GM19351 (cell line): Measurements from ENCODE around the gene FAM241B.

Experiments used
- ATAC-seq: cut with Tn5 transposase; IDR thresholded peaks from one replicate; pipeline ENCODE4 v1.9.1; 2021; ENCODE audit warnings: mild to moderate bottlenecking, moderate library complexity; ENCODE audit not compliant: unreplicated experiment

FAM241B gene

DNA sequence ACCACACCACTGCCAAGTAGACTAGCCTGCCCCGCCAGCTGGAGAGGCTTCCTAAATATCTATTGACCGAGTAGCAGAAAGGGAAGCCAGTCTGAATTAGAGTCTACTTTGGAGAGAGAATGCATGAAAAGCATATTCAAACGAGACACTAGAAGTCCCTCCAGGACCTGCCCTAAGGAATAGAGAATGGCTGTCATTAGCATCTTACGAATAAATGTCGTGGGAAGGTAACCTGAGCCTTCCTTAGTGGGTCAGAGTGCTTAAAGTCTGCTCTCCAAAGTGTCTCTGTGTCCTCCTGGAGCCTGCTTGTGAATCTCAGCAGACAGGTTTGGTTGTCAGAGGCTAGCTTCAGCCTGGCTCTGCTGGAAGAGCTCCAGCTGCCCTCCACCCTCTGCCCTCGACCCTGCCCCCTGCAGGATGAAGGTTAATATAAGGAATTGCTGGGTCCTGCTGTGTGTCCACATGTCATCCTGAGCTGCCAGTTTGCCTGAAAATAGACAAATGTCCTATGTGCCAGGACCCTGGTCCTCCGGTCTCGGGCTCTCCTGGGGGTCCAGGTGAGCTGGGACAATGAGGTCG is 33.4 kb downstream of the FAM241B start:
- no peak for ATAC-seq

GRCh38 chr10:69665474-69666320 is 35.6 kb downstream of the FAM241B start:
- ATAC-seq: no peak

DNA sequence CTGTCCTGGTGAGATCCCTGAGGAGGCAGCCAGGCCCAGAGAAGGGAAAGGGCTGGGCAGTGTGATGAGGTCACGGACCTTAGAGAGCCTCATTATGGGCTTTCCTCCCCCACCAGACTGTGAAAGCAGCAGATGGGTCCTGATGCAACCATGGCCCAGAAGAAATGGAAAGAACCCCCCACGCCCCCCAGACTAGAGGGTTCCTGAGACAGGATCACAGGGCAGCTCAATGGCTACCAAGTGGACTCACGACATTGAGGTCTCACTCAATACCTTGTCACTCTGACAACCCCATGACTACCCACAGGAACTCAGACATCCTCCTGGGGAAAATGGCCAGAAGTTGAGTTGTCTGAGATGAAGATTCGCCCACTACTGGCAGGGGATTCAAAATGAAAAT is 36.7 kb downstream of the FAM241B start:
- no peak for ATAC-seq

GRCh38 chr10:69668721-69669120 is 38.7 kb downstream of the FAM241B start:
- no peak for ATAC-seq

DNA sequence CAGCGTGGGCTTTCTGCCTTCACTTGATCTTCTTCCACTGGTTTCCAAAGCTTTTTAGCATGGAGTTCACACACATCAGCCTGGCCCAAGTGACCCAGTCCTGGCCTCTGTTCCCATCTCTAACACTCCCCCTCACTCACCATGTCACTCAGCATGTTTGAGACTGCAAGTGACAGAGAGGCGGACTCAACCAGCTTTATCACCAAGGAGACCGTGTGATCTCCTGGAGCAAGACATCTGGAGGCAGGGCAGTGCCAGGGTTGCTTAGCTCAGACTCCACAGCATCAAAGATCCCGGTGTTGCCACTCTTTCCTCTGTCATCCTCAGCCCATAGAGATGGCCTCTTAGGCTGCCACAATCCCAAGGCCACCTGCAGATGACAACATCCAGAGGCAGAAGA is 39.4 kb downstream of the FAM241B start:
- no peak for ATAC-seq

GRCh38 chr10:69673521-69673920 is 43.5 kb downstream of the FAM241B start:
- ATAC-seq: no peak

DNA sequence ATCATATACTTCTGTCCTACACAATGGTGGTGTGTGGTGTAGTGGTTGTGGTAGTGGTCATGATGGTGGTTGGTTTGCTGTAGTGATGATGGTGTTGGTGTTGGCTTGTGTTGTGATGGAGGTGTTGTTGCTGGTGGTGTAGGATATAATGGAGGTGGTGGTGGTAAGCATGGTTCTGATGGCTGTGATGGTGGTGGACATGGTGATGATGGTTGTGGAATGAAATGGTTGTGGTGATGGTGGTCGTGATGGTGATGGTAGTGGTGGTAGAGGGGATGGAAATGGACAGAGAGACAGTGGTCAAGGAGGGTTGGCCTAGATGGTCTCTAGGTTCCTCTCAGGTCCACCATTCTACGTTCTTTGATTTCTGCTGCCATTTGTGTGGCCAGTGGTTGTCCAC is 44.7 kb downstream of the FAM241B start:
- ATAC-seq: no peak

DNA sequence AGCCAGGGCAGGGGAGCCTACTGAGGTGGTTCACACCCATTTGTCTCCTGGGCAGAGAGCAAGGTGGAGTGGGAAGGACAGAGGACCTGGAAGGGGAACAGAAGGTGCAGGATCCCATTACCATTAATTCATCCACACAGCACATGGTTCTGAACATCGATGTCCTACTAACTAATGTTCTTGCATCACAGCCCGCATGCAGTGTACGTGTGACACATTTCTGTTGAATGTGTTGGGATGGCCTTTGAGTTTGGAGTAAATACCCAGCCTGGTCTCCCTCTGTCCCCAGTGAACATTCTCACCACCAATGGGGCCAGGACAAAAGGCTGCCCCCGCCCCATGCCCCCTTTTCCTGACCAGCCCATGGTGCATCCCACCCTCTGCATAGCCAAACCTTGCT is 46.3 kb downstream of the FAM241B start:
- no peak for ATAC-seq

DNA sequence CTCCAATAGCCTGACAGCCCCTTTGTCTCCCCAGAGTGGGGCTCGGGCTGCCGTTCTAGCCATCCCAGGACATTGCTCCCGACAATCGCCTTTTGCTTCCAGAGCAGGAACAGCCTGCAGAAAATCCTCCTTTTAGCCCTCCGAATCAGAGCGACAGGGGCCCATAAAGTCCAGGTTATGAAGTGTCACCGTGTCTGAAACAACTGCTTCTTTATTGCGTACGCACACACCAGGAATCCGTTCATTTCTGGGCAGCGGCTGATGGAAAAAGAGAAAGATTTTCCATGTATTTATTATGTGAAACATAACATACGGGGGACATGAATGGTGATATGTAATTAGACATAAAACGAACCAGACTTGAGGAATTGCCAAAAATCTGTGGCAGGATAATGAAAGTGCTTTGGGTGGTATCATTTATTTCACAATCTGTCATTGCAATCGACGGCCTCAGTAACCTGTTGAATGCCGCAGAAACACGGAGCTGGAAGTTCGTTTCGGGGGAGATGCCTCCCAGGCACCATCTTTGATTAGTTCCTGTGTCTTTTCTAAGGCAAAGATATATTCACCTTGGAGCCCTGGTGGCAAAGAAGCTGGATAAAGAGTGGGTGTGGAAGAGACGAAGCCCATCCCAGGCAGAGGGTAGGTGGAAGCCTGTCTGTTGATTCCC is 48.1 kb downstream of the FAM241B start:
- no peak for ATAC-seq

DNA sequence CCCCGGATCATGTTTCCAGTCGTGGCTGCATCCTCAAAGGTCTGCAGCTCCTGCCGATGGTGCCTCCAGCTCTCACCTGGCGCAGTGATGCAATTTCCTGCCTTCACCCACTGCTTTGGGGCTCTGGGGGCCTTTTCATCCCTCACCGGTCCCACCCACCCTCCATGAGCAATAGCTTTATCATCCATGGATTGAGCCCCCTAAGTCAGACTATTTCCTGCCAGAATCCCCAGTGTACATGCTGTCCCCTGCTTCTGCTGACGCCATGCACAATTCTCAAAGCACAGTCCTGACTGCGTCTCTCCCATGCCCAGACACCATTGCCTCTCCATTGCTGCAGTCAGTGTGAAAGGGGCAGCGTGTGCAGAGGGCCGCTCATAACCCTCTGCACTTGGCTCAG is 49.7 kb downstream of the FAM241B start:
- ATAC-seq: no peak

- no peak for ATAC-seq
Observed at GRCh38 chr10:69680610-69681009, 50.6 kb downstream of the FAM241B start.

GRCh38 chr10:69681436-69681835 is 51.4 kb downstream of the FAM241B start:
- ATAC-seq: no peak

- no peak for ATAC-seq
Observed at GRCh38 chr10:69682955-69683474, 53.0 kb downstream of the FAM241B start.
